IMR-90 (cell line): Measurements from ENCODE around the gene HDAC6. TPM values are rescaled to one million over a fixed set of nuclear protein-coding genes. Genes with fewer than 3 reads are reported as not detected.

ENCODE experiments used
- ATAC-seq: fragments of 200-7000 bp; cut with Tn5 transposase; 2 replicates; pipeline ENCODE4 v1.9.1; 2020; ENCODE audit warnings: low read depth, mild to moderate bottlenecking, moderate library complexity
- BruUV-seq: library from RNA; stranded (reverse); fragments of 400-500 nt; replicated peaks from 2 replicates; lab custom pipeline; 2021; lab: Mats Ljungman, UMichigan
- CTCF ChIA-PET: fragments of 300-600 bp; formaldehyde crosslinking; extraction: SDS; loops from one replicate; lab custom pipeline; 2021; ENCODE audit warnings: antibody characterized with exemption; lab: Yijun Ruan, JAX
- POLR2A ChIA-PET: fragments of 300-600 bp; sonication (Branson Sonifier 250); formaldehyde crosslinking; loops from one replicate; lab custom pipeline; 2022; ENCODE audit warnings: antibody characterized with exemption; ENCODE audit not compliant: unreplicated experiment; lab: Charles Lee
- DNase-seq: peaks from one replicate; pipeline ENCODE4 v3.0.0; 2013
- H2AFZ ChIP-seq: replicated peaks from 2 replicates; pipeline ENCODE3; 2013; ENCODE audit warnings: low read length, mild to moderate bottlenecking; ENCODE audit not compliant: poor library complexity
- H2AK5ac ChIP-seq: 2 replicates; pipeline ENCODE4 v1.6.1; 2013; ENCODE audit warnings: low read depth, low read length, inconsistent platforms
- H2AK9ac ChIP-seq: replicated peaks from 2 replicates; pipeline ENCODE3; 2013; ENCODE audit warnings: mild to moderate bottlenecking, low read depth, low read length, moderate library complexity; ENCODE audit not compliant: poor library complexity
- H2BK120ac ChIP-seq: 2 replicates; pipeline ENCODE4 v1.6.1; 2013; ENCODE audit warnings: low read depth, low read length, inconsistent platforms
- H2BK15ac ChIP-seq: 3 replicates; pipeline ENCODE4 v1.6.1; 2013; ENCODE audit warnings: low read depth, low read length, inconsistent platforms
- H2BK20ac ChIP-seq: 2 replicates; pipeline ENCODE4 v1.6.1; 2013; ENCODE audit warnings: low read depth, mild to moderate bottlenecking, inconsistent platforms, low read length, moderate library complexity
- H2BK5ac ChIP-seq: 2 replicates; pipeline ENCODE4 v1.6.1; 2013; ENCODE audit warnings: mild to moderate bottlenecking, low read depth, low read length, inconsistent platforms; ENCODE audit not compliant: poor library complexity, severe bottlenecking
- H3K14ac ChIP-seq: replicated peaks from 2 replicates; pipeline ENCODE4 v1.6.1; 2013; ENCODE audit warnings: low read depth, low read length, inconsistent platforms
- H3K18ac ChIP-seq: 2 replicates; pipeline ENCODE4 v1.6.1; 2013; ENCODE audit warnings: low read depth, low read length, control low read depth
- H3K23ac ChIP-seq: 2 replicates; pipeline ENCODE4 v1.6.1; 2013; ENCODE audit warnings: low read depth, low read length, inconsistent platforms
- H3K27ac ChIP-seq: 2 replicates; pipeline ENCODE4 v1.5.1; 2013; ENCODE audit warnings: mild to moderate bottlenecking, control low read depth, low read length; ENCODE audit not compliant: insufficient read depth
- H3K27me3 ChIP-seq: 2 replicates; pipeline ENCODE4 v1.6.1; 2013; ENCODE audit warnings: low read length; ENCODE audit not compliant: control insufficient read depth, insufficient read depth
- H3K36me3 ChIP-seq: 2 replicates; pipeline ENCODE4 v1.6.1; 2013; ENCODE audit warnings: low read length, mixed read lengths; ENCODE audit not compliant: control insufficient read depth, insufficient read depth
- H3K4ac ChIP-seq: 2 replicates; pipeline ENCODE4 v1.6.1; 2013; ENCODE audit warnings: low read depth, low read length, inconsistent platforms
- H3K4me1 ChIP-seq: 2 replicates; pipeline ENCODE4 v1.6.1; 2013; ENCODE audit warnings: low read length, mixed read lengths; ENCODE audit not compliant: control insufficient read depth, insufficient read depth
- H3K4me2 ChIP-seq: 2 replicates; pipeline ENCODE4 v1.6.1; 2013; ENCODE audit warnings: low read depth, mild to moderate bottlenecking, control low read depth, low read length, moderate library complexity
- H3K4me3 ChIP-seq: 2 replicates; pipeline ENCODE4 v1.5.1; 2013; ENCODE audit warnings: low read depth, mild to moderate bottlenecking, control low read depth, low read length, moderate library complexity; ENCODE audit not compliant: insufficient read depth
- H3K56ac ChIP-seq: 2 replicates; pipeline ENCODE4 v1.6.1; 2013; ENCODE audit warnings: low read length, inconsistent platforms; ENCODE audit not compliant: insufficient read depth; ENCODE audit errors: extremely low read depth
- H3K79me1 ChIP-seq, 2 experiments: 2 replicates each; pipeline ENCODE4 v1.6.1; 2013; ENCODE audit warnings: low read length in 2 of 2, inconsistent platforms in 1 of 2, low read depth in 1 of 2
- H3K9ac ChIP-seq: 2 replicates; pipeline ENCODE4 v1.6.1; 2013; ENCODE audit warnings: low read depth, low read length, control low read depth
- H3K9me1 ChIP-seq: 2 replicates; pipeline ENCODE4 v1.6.1; 2013; ENCODE audit warnings: low read length, inconsistent platforms; ENCODE audit not compliant: insufficient read depth
- H3K9me3 ChIP-seq: 2 replicates; pipeline ENCODE4 v1.6.1; 2013; ENCODE audit warnings: low read length; ENCODE audit not compliant: control insufficient read depth, insufficient read depth
- H4K20me1 ChIP-seq: 2 replicates; pipeline ENCODE4 v1.6.1; 2013; ENCODE audit warnings: low read length, inconsistent platforms; ENCODE audit not compliant: insufficient read depth
- H4K5ac ChIP-seq: 2 replicates; pipeline ENCODE4 v1.6.1; 2013; ENCODE audit warnings: mild to moderate bottlenecking, low read depth, low read length, control low read depth
- H4K8ac ChIP-seq, 2 experiments: 2 replicates each; pipeline ENCODE4 v1.6.1; 2013; ENCODE audit warnings: low read depth in 2 of 2, low read length in 2 of 2, control low read depth in 1 of 2, inconsistent platforms in 1 of 2
- H4K91ac ChIP-seq: 2 replicates; pipeline ENCODE4 v1.6.1; 2013; ENCODE audit warnings: low read depth, low read length, inconsistent platforms; ENCODE audit not compliant: insufficient read depth
- BHLHE40 ChIP-seq: fragments of 150-350 bp; IDR thresholded peaks from 2 replicates; pipeline ENCODE4 v1.6.1; 2016; ENCODE audit warnings: mild to moderate bottlenecking, low read depth, low read length
- CEBPB ChIP-seq: IDR thresholded peaks from 2 replicates; pipeline ENCODE4 v1.6.1; 2012; ENCODE audit warnings: low read depth, low read length, improper control_type of control experiment
- CHD1 ChIP-seq: IDR thresholded peaks from 2 replicates; pipeline ENCODE4 v1.6.1; 2012; ENCODE audit warnings: low read depth, low read length, improper control_type of control experiment
- CTCF ChIP-seq: conservative IDR thresholded peaks from 2 replicates; pipeline ENCODE4 v1.5.1; 2012; ENCODE audit warnings: mild to moderate bottlenecking, low read depth, low read length, improper control_type of control experiment
- ELK1 ChIP-seq: fragments of 150-350 bp; IDR thresholded peaks from 2 replicates; pipeline ENCODE4 v1.6.1; 2016; ENCODE audit warnings: low read depth, mild to moderate bottlenecking, low read length, moderate library complexity, borderline replicate concordance
- FOS ChIP-seq: fragments of 150-350 bp; IDR thresholded peaks from 2 replicates; pipeline ENCODE4 v1.6.1; 2016; ENCODE audit warnings: low read depth, low read length
- MAFK ChIP-seq: IDR thresholded peaks from 2 replicates; pipeline ENCODE4 v1.6.1; 2012; ENCODE audit warnings: low read depth, low read length, improper control_type of control experiment
- MAZ ChIP-seq: IDR thresholded peaks from 2 replicates; pipeline ENCODE4 v1.6.1; 2012; ENCODE audit warnings: low read depth, mild to moderate bottlenecking, low read length, improper control_type of control experiment, moderate library complexity, borderline replicate concordance
- MXI1 ChIP-seq: IDR thresholded peaks from 2 replicates; pipeline ENCODE4 v1.6.1; 2012; ENCODE audit warnings: low read depth, mild to moderate bottlenecking, low read length, moderate library complexity, borderline replicate concordance
- NFE2L2 ChIP-seq: fragments of 150-350 bp; IDR thresholded peaks from 2 replicates; pipeline ENCODE4 v1.6.1; 2016; ENCODE audit warnings: low read depth, mild to moderate bottlenecking, low read length
- POLR2A ChIP-seq: IDR thresholded peaks from 2 replicates; pipeline ENCODE4 v1.6.1; 2012; ENCODE audit warnings: mild to moderate bottlenecking, low read depth, low read length
- RAD21 ChIP-seq: IDR thresholded peaks from 2 replicates; pipeline ENCODE4 v1.6.1; 2012; ENCODE audit warnings: low read length, improper control_type of control experiment
- RCOR1 ChIP-seq: IDR thresholded peaks from 2 replicates; pipeline ENCODE4 v1.6.1; 2012; ENCODE audit warnings: mild to moderate bottlenecking, low read length, improper control_type of control experiment; ENCODE audit not compliant: insufficient replicate concordance
- RFX5 ChIP-seq: IDR thresholded peaks from 2 replicates; pipeline ENCODE4 v1.8.0; 2012; ENCODE audit warnings: low read depth, mild to moderate bottlenecking, low read length, moderate library complexity
- SMC3 ChIP-seq: fragments of 150-350 bp; IDR thresholded peaks from 2 replicates; pipeline ENCODE4 v1.6.1; 2016; ENCODE audit warnings: low read depth, mild to moderate bottlenecking, antibody characterized with exemption, low read length, moderate library complexity
- USF2 ChIP-seq: fragments of 150-350 bp; IDR thresholded peaks from 2 replicates; pipeline ENCODE4 v1.6.1; 2017; ENCODE audit warnings: mild to moderate bottlenecking, antibody characterized with exemption, low read length, low read depth
- WGBS, 2 experiments: methylation state at CpG; one replicate each; pipeline versions ENCODE4 v1.1.5 to v1.1.7; 2013; ENCODE audit warnings: missing lambda C conversion rate in 2 of 2; ENCODE audit not compliant: insufficient read length in 1 of 2; ENCODE audit errors: extremely low coverage in 2 of 2; 5-methylcytosine and 5-hydroxymethylcytosine counted together
- dilution Hi-C: fragments of 300-500 bp; cut with HindIII; formaldehyde crosslinking; loops from one replicate; pipeline ENCODE4 v1.14.3; 2018; ENCODE audit warnings: low sequenced_read_pairs; ENCODE audit not compliant: unreplicated experiment
- in situ Hi-C: fragments of 300-500 bp; cut with MboI; formaldehyde crosslinking; loops from 3 replicates; pipeline ENCODE4 v1.14.3; 2019; ENCODE audit warnings: low sequenced_read_pairs, inconsistent platforms, mixed read lengths
- intact Hi-C: fragments of 100-400 bp; cut with micrococcal nuclease; formaldehyde crosslinking; loops from 2 replicates; pipeline ENCODE4 v1.10.0; 2022
- polyA plus RNA-seq, 3 experiments: library from polyadenylated mRNA; depleted of rRNA; stranded (reverse); fragments of >200 nt; gene quantifications; 2 replicates each; pipeline ENCODE4 v1.2.3, GENCODE V29; 2012; ENCODE audit warnings: low replicate concordance in 1 of 3
- total RNA-seq: library from RNA; depleted of rRNA; stranded (reverse); fragments of >200 nt; gene quantifications from 2 replicates; pipeline ENCODE4 v1.2.3, GENCODE V29; 2012

HDAC6 gene
- total and polyA plus RNA-seq, 2 of the 4 experiments (the other 2 are of a cell fraction) = 16.8 to 26.3 TPM

- intact Hi-C loops (no loop called here), in situ Hi-C loops (no loop called here), dilution Hi-C loops (no loop called here)
- peaks cover 8% of the 10 kb centered on the region for H3K9me3 ChIP-seq
- no peak overlapping the region for H3K4me2 ChIP-seq
- H3K79me1 ChIP-seq = no peaks in the 10 kb centered on the region
- no peak overlapping the region for H3K4me3 ChIP-seq
- H3K14ac ChIP-seq = no peak overlapping the region
- H3K56ac ChIP-seq = no peak overlapping the region
- WGBS, 2 experiments = 74% methylated on average over 22 of the region's 24 CpGs; no CpG with 5 or more reads in 1 of the 2 experiments
- H2AFZ ChIP-seq = no peak overlapping the region
- no peak overlapping the region for H2BK120ac ChIP-seq
- BruUV-seq = no TSS peak
- no peak overlapping the region for H3K4ac ChIP-seq
- ChIA-PET CTCF (no interaction called here), POLR2A (no interaction called here)
- H3K36me3 ChIP-seq = no peaks in the 10 kb centered on the region
- ATAC-seq = no peak
- H2BK5ac ChIP-seq = no peak overlapping the region
- no peak overlapping the region for H2BK20ac ChIP-seq
- H4K8ac ChIP-seq = no peak overlapping the region
- TF ChIP-seq RAD21 (no peak), SMC3 (no peak), FOS (no peak), CTCF (no peak), CEBPB (no peak), MAFK (no peak), MAZ (no peak), RFX5 (no peak), MXI1 (no peak), CHD1 (no peak), BHLHE40 (no peak), POLR2A (no peak), ELK1 (no peak), USF2 (no peak), NFE2L2 (no peak), RCOR1 (no peak)
- no peak overlapping the region for H3K9ac ChIP-seq
- no peaks in the 10 kb centered on the region for H4K20me1 ChIP-seq
- no peak overlapping the region for H4K5ac ChIP-seq
- no peak overlapping the region for H2AK5ac ChIP-seq
- no peaks in the 10 kb centered on the region for H3K4me1 ChIP-seq
- no peak overlapping the region for H2BK15ac ChIP-seq
- H3K9me1 ChIP-seq = no peaks in the 10 kb centered on the region
- no peak overlapping the region for H3K18ac ChIP-seq
- peaks cover 38% of the 10 kb centered on the region for H3K27me3 ChIP-seq
- DNase-seq = no peak
- no peak overlapping the region for H3K23ac ChIP-seq
- no peak overlapping the region for H2AK9ac ChIP-seq
- H4K91ac ChIP-seq = no peak overlapping the region
- H3K27ac ChIP-seq = no peak overlapping the region
Observed at GRCh38 chrX:48829016-48829735, 27.3 kb downstream of the HDAC6 start.
